CD4-positive, CD25-positive, alpha-beta regulatory T cell (primary cell): ENCODE results near the gene PDE4D. TPM values are rescaled to one million over a fixed set of nuclear protein-coding genes. Genes with fewer than 3 reads are reported as not detected.
A peak's percentile ranks its signal among the peaks of the same experiment; 100 is the strongest.

Experiments
- ATAC-seq, 2 donors: fragments of 150-1000 bp; cut with Tn5 transposase; one replicate each; pipeline ENCODE4 v1.10.0; 2021; ENCODE audit warnings: low read depth in 2 of 2, moderate number of reproducible peaks in 2 of 2, moderate library complexity in 1 of 2
- DNase-seq, 3 donors: peaks; one replicate each; pipeline versions ENCODE4 v3.0.0 to v3.0.0-alpha.2; 2012 to 2022; ENCODE audit warnings: mixed read lengths in 1 of 3
- H3K27ac ChIP-seq: one replicate; pipeline ENCODE4 v1.7.0; 2013; ENCODE audit warnings: mild to moderate bottlenecking, low read length; ENCODE audit not compliant: insufficient read depth, poor library complexity, severe bottlenecking
- H3K27me3 ChIP-seq: one replicate; pipeline ENCODE4 v1.7.0; 2013; ENCODE audit warnings: low read length; ENCODE audit not compliant: control insufficient read depth, insufficient read depth
- H3K36me3 ChIP-seq: one replicate; pipeline ENCODE4 v1.7.0; 2013; ENCODE audit warnings: mild to moderate bottlenecking, low read length, moderate library complexity; ENCODE audit not compliant: control insufficient read depth, insufficient read depth
- H3K4me1 ChIP-seq: 2 replicates; pipeline ENCODE4 v1.7.0; 2013; ENCODE audit warnings: mild to moderate bottlenecking, low read length; ENCODE audit not compliant: insufficient read depth, control insufficient read depth, poor library complexity, severe bottlenecking
- H3K4me3 ChIP-seq: one replicate; pipeline ENCODE4 v1.7.0; 2013; ENCODE audit warnings: low read depth, mild to moderate bottlenecking, low read length, moderate library complexity
- H3K9me3 ChIP-seq, 2 experiments: 1 replicate in 1 of 2; 2 replicates in 1 of 2; pipeline ENCODE4 v1.7.0; 2013; ENCODE audit warnings: low read length in 2 of 2, mild to moderate bottlenecking in 1 of 2, moderate library complexity in 1 of 2; ENCODE audit not compliant: control insufficient read depth in 2 of 2
- H3K27ac Mint-ChIP-seq, 3 donors: one replicate each; pipeline ENCODE4 v1.8.0; 2020 to 2022; ENCODE audit warnings: mild to moderate bottlenecking in 3 of 3, mixed read lengths in 3 of 3, moderate library complexity in 2 of 3
- H3K27me3 Mint-ChIP-seq: one replicate; pipeline ENCODE4 v1.8.0; 2022; ENCODE audit warnings: mild to moderate bottlenecking, mixed read lengths
- H3K36me3 Mint-ChIP-seq: one replicate; pipeline ENCODE4 v1.8.0; 2020; ENCODE audit warnings: mixed read lengths
- H3K4me1 Mint-ChIP-seq, 4 donors: one replicate each; pipeline ENCODE4 v1.8.0; 2020 to 2022; ENCODE audit warnings: mixed read lengths in 4 of 4, mild to moderate bottlenecking in 1 of 4
- H3K4me3 Mint-ChIP-seq, 4 donors: one replicate each; pipeline ENCODE4 v1.8.0; 2020 to 2022; ENCODE audit warnings: mild to moderate bottlenecking in 4 of 4, mixed read lengths in 4 of 4, moderate library complexity in 3 of 4
- H3K9me3 Mint-ChIP-seq, 7 donors: one replicate each; pipeline ENCODE4 v1.8.0; 2020 to 2022; ENCODE audit warnings: mixed read lengths in 7 of 7, mild to moderate bottlenecking in 3 of 7, moderate library complexity in 2 of 7
- polyA plus RNA-seq, 4 donors: library from polyadenylated mRNA; unstranded; fragments of 300-500 nt; fragmentation: Illumina TruSeq; gene quantifications; one replicate each; pipeline ENCODE4 v1.2.3, GENCODE V29; 2021
- total RNA-seq: library from RNA; stranded (reverse); gene quantifications from one replicate; pipeline ENCODE4 v1.2.3, GENCODE V29; 2022

Gene PDE4D
- total and polyA plus RNA-seq, 5 donors from 2014 or later, result 2.1 to 39.9 (median 4.8) TPM

GRCh38 chr5:59132131-59132530 lies 761.4 kb downstream of the PDE4D start:
- no peaks in the 10 kb centered on the region for H3K36me3 Mint-ChIP-seq
- H3K36me3 ChIP-seq, result no peaks in the 10 kb centered on the region
- no peak overlapping the region for H3K4me3 ChIP-seq
- H3K4me1 ChIP-seq, result peaks cover 6% of the 10 kb centered on the region
- no peaks in the 10 kb centered on the region for H3K27me3 ChIP-seq
- H3K9me3 ChIP-seq, result no peaks in the 10 kb centered on the region
- peak overlapping the region in 2 of 4 donors; percentile 13 to 34 for H3K4me3 Mint-ChIP-seq
- peaks cover 0 to 9% (median 4%) of the 10 kb centered on the region in 4 donors for H3K4me1 Mint-ChIP-seq
- no peak overlapping the region for H3K27ac Mint-ChIP-seq
- ATAC-seq (no peak), DNase-seq (peak in 2 of 3 donors; percentile 16 to 73)
- peaks cover 0 to 2% (median 0%) of the 10 kb centered on the region in 7 donors for H3K9me3 Mint-ChIP-seq
- peaks cover 3% of the 10 kb centered on the region for H3K27me3 Mint-ChIP-seq
- no peak overlapping the region for H3K27ac ChIP-seq

GRCh38 chr5:59130431-59130830 lies 763.1 kb downstream of the PDE4D start:
- Histone ChIP-seq H3K4me1 (peaks cover 22% of the 10 kb centered on the region), H3K9me3 (no peaks in the 10 kb centered on the region), H3K27me3 (no peaks in the 10 kb centered on the region), H3K36me3 (no peaks in the 10 kb centered on the region), H3K27ac (no peak overlapping the region), H3K4me3 (no peak overlapping the region)
- Mint-ChIP-seq H3K36me3 (no peaks in the 10 kb centered on the region), H3K9me3 (peaks cover 0 to 2% (median 0%) of the 10 kb centered on the region in 7 donors), H3K27me3 (no peaks in the 10 kb centered on the region), H3K4me1 (peaks cover 0 to 9% (median 4%) of the 10 kb centered on the region in 4 donors), H3K4me3 (no peak overlapping the region), H3K27ac (no peak overlapping the region)
- no peak for DNase-seq
- no peak for ATAC-seq

GRCh38 chr5:59128646-59129290 lies 764.8 kb downstream of the PDE4D start:
- Histone ChIP-seq H3K27ac (no peak overlapping the region), H3K27me3 (no peaks in the 10 kb centered on the region), H3K36me3 (no peaks in the 10 kb centered on the region), H3K4me3 (no peak overlapping the region), H3K4me1 (peaks cover 32% of the 10 kb centered on the region), H3K9me3 (no peaks in the 10 kb centered on the region)
- H3K9me3 Mint-ChIP-seq, result peaks cover 0 to 2% (median 0%) of the 10 kb centered on the region in 7 donors
- no peaks in the 10 kb centered on the region for H3K36me3 Mint-ChIP-seq
- H3K4me1 Mint-ChIP-seq, result peaks cover 0 to 9% (median 4%) of the 10 kb centered on the region in 4 donors
- H3K27me3 Mint-ChIP-seq, result no peaks in the 10 kb centered on the region
- ATAC-seq (no peak), DNase-seq (no peak)
- H3K27ac Mint-ChIP-seq, result peak overlapping the region in 2 of 3 donors; percentile 74 to 82
- H3K4me3 Mint-ChIP-seq, result no peak overlapping the region

- ATAC-seq (peak; percentile 1 to 3), DNase-seq (no peak)
- H3K4me3 ChIP-seq, result peak overlapping the region; percentile 70
- no peaks in the 10 kb centered on the region for H3K9me3 ChIP-seq
- peaks cover 40% of the 10 kb centered on the region for H3K4me1 ChIP-seq
- Mint-ChIP-seq H3K27ac (no peak overlapping the region), H3K4me3 (no peak overlapping the region), H3K36me3 (no peaks in the 10 kb centered on the region), H3K9me3 (peaks cover 0 to 5% (median 0%) of the 10 kb centered on the region in 7 donors), H3K4me1 (peaks cover 0 to 10% (median 5%) of the 10 kb centered on the region in 4 donors), H3K27me3 (no peaks in the 10 kb centered on the region)
- H3K36me3 ChIP-seq, result no peaks in the 10 kb centered on the region
- H3K27me3 ChIP-seq, result no peaks in the 10 kb centered on the region
- H3K27ac ChIP-seq, result peak overlapping the region; percentile 82
These were observed 766.6 kb downstream of the PDE4D start for GRCh38 chr5:59126708-59127573.

- peak overlapping the region; percentile 70 for H3K4me3 ChIP-seq
- no peak for ATAC-seq
- H3K4me1 Mint-ChIP-seq, result peaks cover 0 to 6% (median 4%) of the 10 kb centered on the region in 4 donors
These were observed 767.4 kb downstream of the PDE4D start for GRCh38 chr5:59126016-59126707.

GRCh38 chr5:59125011-59125961 lies 768.2 kb downstream of the PDE4D start:
- Histone ChIP-seq H3K27ac (peak overlapping the region; percentile 53), H3K4me1 (peaks cover 40% of the 10 kb centered on the region), H3K9me3 (no peaks in the 10 kb centered on the region), H3K4me3 (peak overlapping the region; percentile 70), H3K36me3 (no peaks in the 10 kb centered on the region), H3K27me3 (no peaks in the 10 kb centered on the region)
- Mint-ChIP-seq H3K36me3 (no peaks in the 10 kb centered on the region), H3K4me3 (no peak overlapping the region), H3K4me1 (peaks cover 0 to 6% (median 3%) of the 10 kb centered on the region in 4 donors), H3K9me3 (peaks cover 0 to 5% (median 0%) of the 10 kb centered on the region in 7 donors), H3K27ac (no peak overlapping the region), H3K27me3 (no peaks in the 10 kb centered on the region)
- peak in 1 of 3 donors; percentile 35 for DNase-seq
- ATAC-seq, result no peak

More at GRCh38 chr5:59126016-59126707, 767.4 kb downstream of the PDE4D start:
- Histone ChIP-seq H3K27ac (peak overlapping the region; percentile 82), H3K9me3 (no peaks in the 10 kb centered on the region), H3K4me1 (peaks cover 40% of the 10 kb centered on the region), H3K36me3 (no peaks in the 10 kb centered on the region), H3K27me3 (no peaks in the 10 kb centered on the region)
- H3K36me3 Mint-ChIP-seq, result no peaks in the 10 kb centered on the region
- DNase-seq, result no peak
- H3K27ac Mint-ChIP-seq, result no peak overlapping the region
- H3K4me3 Mint-ChIP-seq, result no peak overlapping the region
- H3K9me3 Mint-ChIP-seq, result peaks cover 0 to 5% (median 0%) of the 10 kb centered on the region in 7 donors
- no peaks in the 10 kb centered on the region for H3K27me3 Mint-ChIP-seq
